Neural progenitor cell (in vitro differentiated cells): ENCODE data around the gene TRIM75.
"Not testable (repeated sequence)": the region's sequence is repeated elsewhere in the genome, so short reads cannot be mapped to it uniquely, and the experiment has no call there.

ENCODE experiments used
- EZH2 ChIP-seq: fragments of 200-600 bp; sonication (generic); IDR thresholded peaks from 2 replicates; pipeline ENCODE4 v1.6.1; 2017; ENCODE audit warnings: antibody characterized with exemption, mild to moderate bottlenecking, moderate library complexity
- TF ChIP-seq, protein P1 (sequence below): fragments of 200-600 bp; sonication (generic); IDR thresholded peaks from 2 replicates; pipeline ENCODE4 v1.5.1; 2017; ENCODE audit warnings: antibody characterized with exemption, mild to moderate bottlenecking

DNA sequence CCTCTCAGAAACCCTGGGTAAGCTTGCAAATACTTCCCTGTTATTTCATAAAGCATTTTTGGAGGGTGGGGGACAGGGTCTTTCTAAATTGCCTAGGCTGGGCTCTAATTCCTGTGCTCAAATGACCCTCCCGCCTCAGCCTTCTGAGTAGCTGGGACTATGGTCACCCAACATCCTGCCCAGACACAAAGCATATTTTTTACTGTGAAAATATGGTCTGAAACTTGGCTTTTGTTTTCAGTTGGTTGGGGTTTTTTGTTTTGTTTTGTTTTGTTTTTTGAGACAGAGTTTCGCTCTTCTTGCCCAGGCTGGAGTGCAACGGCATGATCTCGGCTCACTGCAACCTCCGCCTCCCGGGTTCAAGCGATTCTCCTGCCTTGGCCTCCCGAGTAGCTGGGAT is 27.9 kb upstream of the TRIM75 start:
- TF ChIP-seq, protein P1, sequence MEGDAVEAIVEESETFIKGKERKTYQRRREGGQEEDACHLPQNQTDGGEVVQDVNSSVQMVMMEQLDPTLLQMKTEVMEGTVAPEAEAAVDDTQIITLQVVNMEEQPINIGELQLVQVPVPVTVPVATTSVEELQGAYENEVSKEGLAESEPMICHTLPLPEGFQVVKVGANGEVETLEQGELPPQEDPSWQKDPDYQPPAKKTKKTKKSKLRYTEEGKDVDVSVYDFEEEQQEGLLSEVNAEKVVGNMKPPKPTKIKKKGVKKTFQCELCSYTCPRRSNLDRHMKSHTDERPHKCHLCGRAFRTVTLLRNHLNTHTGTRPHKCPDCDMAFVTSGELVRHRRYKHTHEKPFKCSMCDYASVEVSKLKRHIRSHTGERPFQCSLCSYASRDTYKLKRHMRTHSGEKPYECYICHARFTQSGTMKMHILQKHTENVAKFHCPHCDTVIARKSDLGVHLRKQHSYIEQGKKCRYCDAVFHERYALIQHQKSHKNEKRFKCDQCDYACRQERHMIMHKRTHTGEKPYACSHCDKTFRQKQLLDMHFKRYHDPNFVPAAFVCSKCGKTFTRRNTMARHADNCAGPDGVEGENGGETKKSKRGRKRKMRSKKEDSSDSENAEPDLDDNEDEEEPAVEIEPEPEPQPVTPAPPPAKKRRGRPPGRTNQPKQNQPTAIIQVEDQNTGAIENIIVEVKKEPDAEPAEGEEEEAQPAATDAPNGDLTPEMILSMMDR: not testable (repeated sequence)
- TF ChIP-seq EZH2: not testable (repeated sequence)
